T47D (cell line): ENCODE data around the gene MON2.

ENCODE experiments used
- DNase-seq, 2 experiments: peaks; one replicate each; pipeline versions ENCODE4 v3.0.0 to v3.0.0-alpha.2; 2011 to 2012; ENCODE audit warnings: low read depth in 1 of 2, low spot score in 1 of 2
- JUND ChIP-seq: IDR thresholded peaks from 2 replicates; pipeline ENCODE4 v1.6.1; 2012; ENCODE audit warnings: low read depth
- in situ Hi-C: cut with HindIII; loops from 2 replicates; pipeline ENCODE4 v1.10.0; 2016; ENCODE audit warnings: low sequenced_read_pairs, low pct_unique_long_range_greater_than_20kb

Gene MON2

DNA sequence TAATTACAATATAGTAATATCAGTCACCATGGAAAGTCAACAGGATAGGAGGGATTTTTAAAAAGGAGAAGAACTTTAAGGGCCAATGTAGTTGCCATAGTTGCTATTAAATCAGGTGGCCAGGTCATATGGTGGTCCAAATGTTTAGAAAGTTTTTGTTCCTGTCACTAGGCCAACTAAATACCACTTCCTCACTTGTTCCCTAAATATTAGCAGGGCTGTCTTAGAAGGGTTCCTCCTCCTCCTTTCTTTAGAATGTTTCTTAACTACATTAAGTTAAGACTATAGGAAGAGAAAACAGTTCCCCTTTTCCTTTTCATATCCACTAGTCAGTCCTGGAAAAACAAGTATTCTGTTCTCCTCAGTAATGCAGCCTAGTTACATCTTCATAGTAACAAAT is 50.3 kb downstream of the MON2 start:
- DNase-seq, result no peak
- in situ Hi-C loops, result no loop called here
- TF ChIP-seq JUND, result no peak

GRCh38 chr12:62517887-62518286 is 51.3 kb downstream of the MON2 start:
- no peak for TF ChIP-seq JUND
- in situ Hi-C loops, result no loop called here
- no peak for DNase-seq

DNA sequence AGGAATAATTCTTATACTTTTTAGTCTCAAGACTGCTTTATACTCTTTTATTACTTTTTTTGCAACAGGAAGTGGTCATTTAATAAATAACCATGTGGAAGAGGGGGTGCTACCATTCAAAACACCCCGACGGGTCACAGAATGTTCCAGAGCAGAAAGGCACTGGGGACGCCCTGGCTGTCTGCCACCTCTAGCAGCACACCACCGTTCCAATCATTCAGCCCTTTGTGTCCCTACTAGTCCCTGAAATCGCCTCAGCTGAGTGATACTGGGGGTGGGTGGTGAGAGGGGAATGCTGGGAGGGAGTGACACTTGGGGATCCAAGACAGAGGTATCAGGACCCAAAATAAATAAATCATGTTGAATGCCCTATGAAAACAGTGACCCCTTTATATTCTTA is 52.4 kb downstream of the MON2 start:
- TF ChIP-seq JUND, result no peak
- no peak for DNase-seq
- in situ Hi-C loops, result no loop called here

DNA sequence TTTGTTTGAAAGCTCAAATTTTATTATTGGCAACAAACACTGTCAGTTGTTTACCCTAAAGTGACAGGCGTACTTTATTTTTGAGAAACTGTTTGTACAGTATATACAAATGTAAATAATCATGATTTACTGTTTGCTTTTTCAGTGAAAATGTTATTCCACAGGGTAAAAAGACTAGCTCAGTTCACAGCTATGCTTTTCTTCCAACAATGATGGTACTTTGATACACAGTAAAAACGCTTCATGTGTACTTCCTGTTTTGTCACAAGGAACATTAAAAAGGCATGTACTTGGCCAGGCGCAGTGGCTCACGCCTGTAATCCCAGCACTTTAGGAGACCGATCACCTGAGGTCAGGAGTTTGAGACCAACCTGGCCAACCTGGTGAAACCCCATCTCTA is 53.7 kb downstream of the MON2 start:
- peak in 1 of 2 experiments; percentile 4 for DNase-seq
- TF ChIP-seq JUND, result no peak
- in situ Hi-C loops, result no loop called here

DNA sequence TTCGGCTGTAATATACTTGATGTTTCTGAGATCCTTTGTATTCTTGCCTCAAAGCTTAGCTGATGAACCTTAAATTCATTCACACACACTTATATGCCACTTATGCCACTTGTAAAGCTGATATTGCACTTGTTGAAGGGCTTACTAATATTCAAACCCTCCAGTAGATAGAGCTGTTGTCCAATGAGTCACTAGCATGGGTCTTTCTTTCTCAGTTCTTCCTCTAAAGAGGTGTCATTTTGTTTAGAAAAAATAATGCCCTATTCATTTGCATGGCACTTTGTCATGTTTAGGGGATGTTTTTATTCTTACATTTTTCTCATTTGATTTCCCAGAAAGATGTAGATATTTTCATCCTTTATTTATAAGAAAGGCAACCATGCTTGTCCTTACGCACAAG is 56.4 kb downstream of the MON2 start:
- DNase-seq, result no peak
- no peak for TF ChIP-seq JUND
- in situ Hi-C loops, result no loop called here

DNA sequence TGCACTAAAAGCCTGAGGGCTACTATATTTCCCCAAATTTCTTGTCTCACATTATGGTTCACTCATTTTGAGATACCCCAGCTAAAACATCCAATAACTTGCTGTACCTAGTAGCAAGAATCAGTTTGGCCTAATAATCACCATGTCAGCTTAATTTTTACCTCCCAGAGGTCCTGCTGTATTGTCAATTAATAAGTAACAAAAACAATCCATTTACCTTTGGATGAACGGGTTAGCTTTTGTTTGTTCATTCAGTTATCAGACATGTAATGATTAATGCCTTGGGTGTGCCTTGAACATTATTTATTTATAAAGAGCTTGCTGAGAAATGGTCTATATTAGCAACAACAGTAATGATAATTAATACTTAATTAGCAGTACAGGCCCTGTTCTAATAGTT is 57.0 kb downstream of the MON2 start:
- DNase-seq, result no peak
- in situ Hi-C loops, result no loop called here
- TF ChIP-seq JUND, result no peak

DNA sequence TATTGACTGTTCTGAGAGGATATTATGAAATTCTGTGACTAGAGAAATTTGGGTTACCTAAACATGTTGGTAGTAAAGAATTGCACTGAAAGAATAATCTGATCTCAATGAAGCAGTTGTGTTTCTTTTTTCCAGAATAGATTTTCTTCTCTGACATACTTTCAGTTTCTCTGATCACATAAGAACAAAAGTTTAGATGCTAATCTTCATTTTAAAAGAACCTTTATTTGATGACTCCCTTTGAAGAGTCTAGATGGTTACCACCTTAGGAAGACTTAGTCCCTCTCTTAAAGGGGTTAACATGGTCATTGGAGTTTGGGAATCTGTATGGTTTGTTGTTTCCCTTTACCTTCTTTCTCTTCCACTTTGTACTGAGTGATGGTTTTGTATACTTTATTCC is 58.6 kb downstream of the MON2 start:
- DNase-seq, result no peak
- TF ChIP-seq JUND, result no peak
- in situ Hi-C loops, result no loop called here

DNA sequence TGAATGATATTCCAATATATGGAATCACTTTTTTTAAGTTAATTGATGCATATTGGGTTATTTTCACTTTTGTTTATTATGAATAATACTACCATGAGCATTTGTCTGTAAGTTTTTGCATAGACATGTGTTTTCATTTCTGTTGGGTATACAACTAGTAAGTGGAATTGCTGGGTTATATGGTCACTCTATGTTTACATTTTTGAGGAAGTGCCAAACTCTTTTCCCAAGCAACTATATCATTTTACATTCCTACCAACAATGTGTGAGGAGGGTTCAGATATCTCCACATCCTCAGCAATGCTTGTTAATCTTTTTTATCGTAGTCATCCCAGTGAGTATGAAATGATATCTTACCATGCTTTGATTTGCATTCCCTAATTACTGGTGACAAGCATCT is 64.0 kb downstream of the MON2 start:
- TF ChIP-seq JUND, result no peak
- DNase-seq, result no peak
- in situ Hi-C loops, result no loop called here

GRCh38 chr12:62532333-62532732 is 65.7 kb downstream of the MON2 start:
- in situ Hi-C loops, result no loop called here
- TF ChIP-seq JUND, result no peak
- no peak for DNase-seq

DNA sequence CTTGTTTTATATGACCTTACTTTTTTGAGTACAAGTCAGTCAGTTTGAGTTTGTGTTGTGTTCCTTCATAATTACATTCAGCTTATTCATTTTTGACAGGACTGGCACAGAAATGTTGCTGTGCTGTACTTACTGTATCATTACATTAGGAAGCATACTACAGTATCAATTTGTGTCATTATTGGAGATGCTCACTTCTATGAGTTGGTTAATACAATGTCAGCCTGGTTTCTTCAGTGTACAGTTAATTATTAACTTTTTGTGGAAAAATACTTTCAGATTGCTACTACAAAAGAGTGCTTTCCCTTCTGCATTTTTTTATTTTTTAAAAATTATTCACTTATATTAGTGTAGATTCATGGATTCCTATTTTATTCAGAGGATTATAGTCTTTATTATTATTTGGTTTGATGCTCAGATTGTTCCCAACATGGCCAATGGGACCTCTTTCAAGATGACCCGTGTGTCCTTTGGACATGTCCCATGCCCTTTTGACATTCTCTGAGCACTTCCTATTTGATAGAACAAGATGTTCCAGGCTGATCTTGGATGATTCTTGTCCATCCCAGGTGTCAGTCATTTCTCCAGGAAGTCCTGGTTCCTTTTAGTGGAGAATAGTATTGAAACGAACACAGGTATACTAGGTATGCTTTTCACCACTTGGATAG is 66.6 kb downstream of the MON2 start:
- DNase-seq, result no peak
- in situ Hi-C loops, result no loop called here
- TF ChIP-seq JUND, result no peak

DNA sequence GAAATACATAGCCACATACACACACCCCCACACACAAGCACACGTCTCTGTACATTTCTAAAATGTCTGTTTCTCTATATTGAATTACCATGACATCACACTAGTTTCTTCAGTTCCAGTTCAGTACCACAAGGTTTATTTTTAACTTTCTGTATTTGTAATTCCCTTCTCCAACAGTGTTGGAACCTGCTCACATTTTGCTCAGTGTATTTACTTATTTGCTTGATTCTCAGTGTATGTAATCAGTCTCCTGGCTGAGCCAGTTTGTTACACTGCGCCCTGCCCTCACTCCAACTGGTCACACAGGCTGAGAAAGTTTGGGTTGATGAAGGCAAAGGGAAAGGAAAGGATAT is 67.1 kb downstream of the MON2 start:
- in situ Hi-C loops, result no loop called here

DNA sequence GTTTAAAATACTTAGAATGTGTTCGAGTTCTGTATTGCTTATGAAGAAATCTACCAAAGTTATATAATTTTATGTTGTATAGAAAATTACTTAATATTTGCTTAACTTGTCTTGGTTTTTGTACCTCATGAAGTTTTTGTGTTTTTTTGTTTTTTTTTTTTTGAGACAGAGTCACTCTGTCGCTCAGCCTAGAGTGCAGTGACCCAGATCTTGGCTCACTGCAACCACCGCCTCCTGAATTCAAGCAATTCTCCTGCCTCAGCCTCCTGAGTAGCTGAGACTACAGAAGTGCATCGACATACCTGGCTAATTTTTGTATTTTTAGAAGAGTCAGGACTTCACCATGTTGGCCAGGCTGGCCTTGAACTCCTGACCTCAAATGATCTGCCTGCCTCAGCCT is 69.9 kb downstream of the MON2 start:
- TF ChIP-seq JUND, result no peak
- in situ Hi-C loops, result no loop called here
- no peak for DNase-seq

More for the DNA sequence above, 67.1 kb downstream of the MON2 start:
- TF ChIP-seq JUND, result no peak
- DNase-seq, result no peak

- no peak for TF ChIP-seq JUND
- in situ Hi-C loops, result no loop called here
- peak in 1 of 2 experiments; percentile 35 for DNase-seq
These were observed 70.9 kb downstream of the MON2 start for GRCh38 chr12:62537551-62537950.

DNA sequence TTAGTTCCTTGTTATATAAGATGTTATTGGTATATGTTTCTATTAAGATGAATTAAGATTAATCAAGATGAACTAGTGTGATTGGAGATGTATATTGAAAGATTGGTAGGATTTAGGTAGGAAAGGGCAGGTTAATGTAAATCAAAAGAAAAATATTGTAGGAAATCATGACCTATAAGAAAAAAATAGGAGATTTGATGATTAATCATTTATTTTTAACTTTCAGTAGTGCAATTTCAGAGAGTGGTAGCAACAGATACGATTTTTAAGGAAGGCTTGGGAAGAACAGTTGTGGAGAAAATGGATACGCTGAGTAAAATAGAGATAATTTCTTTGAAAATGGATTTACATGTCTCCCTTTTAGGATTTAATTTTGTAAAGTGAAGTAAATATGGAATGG is 73.7 kb downstream of the MON2 start:
- no peak for TF ChIP-seq JUND
- DNase-seq, result no peak
- in situ Hi-C loops, result no loop called here
